Stomach (tissue), 4 donors: ENCODE measurements around the gene ATG9B.

Source experiments
- POLR2A ChIP-seq, 4 donors: fragments of 450-650 bp; IDR thresholded peaks; one replicate each; pipeline ENCODE4 v1.6.1; 2016; ENCODE audit warnings: antibody characterized with exemption in 4 of 4, control low read depth in 2 of 4, mild to moderate bottlenecking in 1 of 4, moderate library complexity in 1 of 4
- POLR2AphosphoS5 ChIP-seq, 3 donors: sonication (generic); formaldehyde crosslinking; IDR thresholded peaks; one replicate each; pipeline ENCODE4 v1.6.1; 2016; ENCODE audit warnings: antibody characterized with exemption in 3 of 3
- TF ChIP-seq, protein P1 (sequence below), 7 experiments: fragments of 450-650 bp in 4 of 7; fragments of 200-600 bp in 3 of 7; sonication (generic) in 3 of 7; IDR thresholded peaks; one replicate each; pipeline ENCODE4 v1.5.1; 2016 to 2019; ENCODE audit warnings: antibody characterized with exemption in 7 of 7, control low read depth in 2 of 7, mild to moderate bottlenecking in 1 of 7

DNA sequence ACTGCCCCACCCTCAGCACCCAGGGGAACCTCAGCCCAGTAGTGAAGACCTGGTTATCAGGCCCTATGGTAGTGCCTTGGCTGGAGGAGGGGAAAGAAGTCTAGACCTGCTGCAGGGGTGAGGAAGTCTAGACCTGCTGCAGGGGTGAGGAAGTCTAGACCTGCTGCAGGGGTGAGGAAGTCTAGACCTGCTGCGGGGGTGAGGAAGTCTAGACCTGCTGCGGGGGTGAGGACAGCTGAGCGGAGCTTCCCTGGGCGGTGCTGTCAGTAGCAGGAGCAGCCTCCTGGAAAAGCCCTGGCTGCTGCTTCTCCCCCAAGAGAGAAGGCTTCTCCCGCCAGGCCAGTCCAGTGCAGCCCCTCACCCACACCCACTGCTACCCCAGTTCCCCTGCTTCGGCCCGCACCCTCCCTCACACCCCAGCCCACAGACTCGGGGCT, 27.2 kb downstream of the ATG9B start:
- TF ChIP-seq, protein P1, sequence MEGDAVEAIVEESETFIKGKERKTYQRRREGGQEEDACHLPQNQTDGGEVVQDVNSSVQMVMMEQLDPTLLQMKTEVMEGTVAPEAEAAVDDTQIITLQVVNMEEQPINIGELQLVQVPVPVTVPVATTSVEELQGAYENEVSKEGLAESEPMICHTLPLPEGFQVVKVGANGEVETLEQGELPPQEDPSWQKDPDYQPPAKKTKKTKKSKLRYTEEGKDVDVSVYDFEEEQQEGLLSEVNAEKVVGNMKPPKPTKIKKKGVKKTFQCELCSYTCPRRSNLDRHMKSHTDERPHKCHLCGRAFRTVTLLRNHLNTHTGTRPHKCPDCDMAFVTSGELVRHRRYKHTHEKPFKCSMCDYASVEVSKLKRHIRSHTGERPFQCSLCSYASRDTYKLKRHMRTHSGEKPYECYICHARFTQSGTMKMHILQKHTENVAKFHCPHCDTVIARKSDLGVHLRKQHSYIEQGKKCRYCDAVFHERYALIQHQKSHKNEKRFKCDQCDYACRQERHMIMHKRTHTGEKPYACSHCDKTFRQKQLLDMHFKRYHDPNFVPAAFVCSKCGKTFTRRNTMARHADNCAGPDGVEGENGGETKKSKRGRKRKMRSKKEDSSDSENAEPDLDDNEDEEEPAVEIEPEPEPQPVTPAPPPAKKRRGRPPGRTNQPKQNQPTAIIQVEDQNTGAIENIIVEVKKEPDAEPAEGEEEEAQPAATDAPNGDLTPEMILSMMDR (IDR thresholded peaks at IDR 0.05), result no peak
- no peak for TF ChIP-seq POLR2AphosphoS5 (IDR thresholded peaks at IDR 0.05)
- TF ChIP-seq POLR2A (IDR thresholded peaks at IDR 0.05), result no peak
